Caco-2 (cell line): Measurements from ENCODE around the gene SELENOW. TPM values are rescaled to one million over a fixed set of nuclear protein-coding genes. Genes with fewer than 3 reads are reported as not detected.

Experiments
- BruUV-seq: library from RNA; stranded (reverse); fragments of 400-500 nt; replicated peaks from 2 replicates; lab custom pipeline; 2021; lab: Mats Ljungman, UMichigan
- CTCF ChIA-PET: fragments of 300-600 bp; sonication (Branson Sonifier 250); formaldehyde crosslinking; loops from one replicate; lab custom pipeline; 2022; ENCODE audit warnings: antibody characterized with exemption; lab: Charles Lee
- POLR2A ChIA-PET: fragments of 300-600 bp; sonication (Branson Sonifier 250); formaldehyde crosslinking; loops from one replicate; lab custom pipeline; 2022; ENCODE audit warnings: antibody characterized with exemption; lab: Charles Lee
- DNase-seq, 2 experiments: peaks; one replicate each; pipeline versions ENCODE4 v3.0.0 to v3.0.0-alpha.2; 2020 to 2022
- H3K27me3 ChIP-seq: replicated peaks from 2 replicates; pipeline ENCODE4 v1.6.0; 2011; ENCODE audit warnings: low read length; ENCODE audit not compliant: control insufficient read depth, insufficient read depth
- H3K36me3 ChIP-seq: 2 replicates; pipeline ENCODE4 v1.5.1; 2011; ENCODE audit warnings: low read length; ENCODE audit not compliant: control insufficient read depth, insufficient read depth
- H3K4me1 ChIP-seq: fragments of 250-450 bp; sonication (Bioruptor Pico); 2 replicates; pipeline ENCODE4 v1.5.1; 2020; ENCODE audit warnings: mild to moderate bottlenecking
- H3K4me3 ChIP-seq: 2 replicates; pipeline ENCODE4 v1.5.1; 2011; ENCODE audit warnings: low read depth, mild to moderate bottlenecking, control low read depth, low read length
- H3K9me3 ChIP-seq: fragments of 250-450 bp; sonication (Bioruptor Pico); 2 replicates; pipeline ENCODE4 v1.5.1; 2020; ENCODE audit warnings: mild to moderate bottlenecking, moderate library complexity
- H3K27ac Mint-ChIP-seq: one replicate; pipeline ENCODE4 v1.8.0; 2022; ENCODE audit warnings: mixed read lengths; ENCODE audit not compliant: unreplicated experiment
- H3K27me3 Mint-ChIP-seq: one replicate; pipeline ENCODE4 v1.8.0; 2022; ENCODE audit warnings: mixed read lengths; ENCODE audit not compliant: insufficient read depth, unreplicated experiment
- H3K36me3 Mint-ChIP-seq: one replicate; pipeline ENCODE4 v1.8.0; 2022; ENCODE audit warnings: mild to moderate bottlenecking, mixed read lengths; ENCODE audit not compliant: insufficient read depth, unreplicated experiment
- H3K4me1 Mint-ChIP-seq: one replicate; pipeline ENCODE4 v1.8.0; 2022; ENCODE audit warnings: low read depth, mixed read lengths; ENCODE audit not compliant: unreplicated experiment
- H3K4me3 Mint-ChIP-seq: one replicate; pipeline ENCODE4 v1.8.0; 2022; ENCODE audit warnings: mild to moderate bottlenecking, moderate library complexity, mixed read lengths; ENCODE audit not compliant: unreplicated experiment
- H3K9me3 Mint-ChIP-seq: one replicate; pipeline ENCODE4 v1.8.0; 2022; ENCODE audit warnings: mixed read lengths; ENCODE audit not compliant: unreplicated experiment
- intact Hi-C: fragments of 100-400 bp; cut with micrococcal nuclease; formaldehyde crosslinking; loops from one replicate; pipeline ENCODE4 v1.10.0; 2022; ENCODE audit not compliant: unreplicated experiment
- total RNA-seq: library from RNA; stranded (reverse); gene quantifications from 2 replicates; pipeline ENCODE4 v1.2.3, GENCODE V29; 2022
- TF ChIP-seq, protein P1 (sequence below), 2 experiments: fragments of 200-600 bp in 1 of 2; IDR thresholded peaks; 1 replicate in 1 of 2; 2 replicates in 1 of 2; pipeline versions ENCODE4 v1.5.1 to v1.8.0; 2011 to 2022; ENCODE audit warnings: antibody characterized with exemption in 1 of 2, control low read depth in 1 of 2, inconsistent platforms in 1 of 2, low read depth in 1 of 2, low read length in 1 of 2, mild to moderate bottlenecking in 1 of 2, moderate library complexity in 1 of 2; ENCODE audit not compliant: insufficient read depth in 1 of 2, severe bottlenecking in 1 of 2, unreplicated experiment in 1 of 2

Gene SELENOW
- total RNA-seq, 1 experiment from 2014 or later: 110 TPM

DNA sequence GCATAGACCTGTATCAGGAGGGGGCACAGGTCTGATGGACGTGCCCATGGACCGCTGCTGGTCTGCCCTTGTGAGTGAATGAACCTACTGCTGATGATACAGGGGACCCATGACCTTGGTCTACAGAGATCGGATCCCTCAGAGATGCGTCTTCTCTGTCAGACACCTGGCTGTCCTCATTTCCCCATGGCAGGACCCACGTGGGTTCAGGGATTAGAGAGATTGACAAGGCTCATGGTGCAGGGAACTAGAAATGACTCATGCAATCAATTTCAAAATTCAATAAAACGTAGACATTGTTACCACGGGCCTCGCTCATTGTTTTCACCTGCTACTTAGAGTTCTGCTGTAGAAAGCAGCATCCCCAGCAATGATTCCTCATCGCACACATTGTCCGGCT, 26.8 kb downstream of the SELENOW start:
- ChIA-PET CTCF (no interaction called here), POLR2A (no interaction called here)
- no peak overlapping the region for H3K27ac Mint-ChIP-seq
- no TSS peak for BruUV-seq
- Histone ChIP-seq H3K9me3 (no peaks in the 10 kb centered on the region), H3K4me1 (no peaks in the 10 kb centered on the region), H3K27me3 (no peaks in the 10 kb centered on the region), H3K4me3 (no peak overlapping the region), H3K36me3 (no peaks in the 10 kb centered on the region)
- no peaks in the 10 kb centered on the region for H3K4me1 Mint-ChIP-seq
- no peaks in the 10 kb centered on the region for H3K27me3 Mint-ChIP-seq
- no peaks in the 10 kb centered on the region for H3K36me3 Mint-ChIP-seq
- H3K9me3 Mint-ChIP-seq: no peaks in the 10 kb centered on the region
- intact Hi-C loops: no loop called here
- no peak overlapping the region for H3K4me3 Mint-ChIP-seq
- DNase-seq: no peak
- TF ChIP-seq, protein P1, sequence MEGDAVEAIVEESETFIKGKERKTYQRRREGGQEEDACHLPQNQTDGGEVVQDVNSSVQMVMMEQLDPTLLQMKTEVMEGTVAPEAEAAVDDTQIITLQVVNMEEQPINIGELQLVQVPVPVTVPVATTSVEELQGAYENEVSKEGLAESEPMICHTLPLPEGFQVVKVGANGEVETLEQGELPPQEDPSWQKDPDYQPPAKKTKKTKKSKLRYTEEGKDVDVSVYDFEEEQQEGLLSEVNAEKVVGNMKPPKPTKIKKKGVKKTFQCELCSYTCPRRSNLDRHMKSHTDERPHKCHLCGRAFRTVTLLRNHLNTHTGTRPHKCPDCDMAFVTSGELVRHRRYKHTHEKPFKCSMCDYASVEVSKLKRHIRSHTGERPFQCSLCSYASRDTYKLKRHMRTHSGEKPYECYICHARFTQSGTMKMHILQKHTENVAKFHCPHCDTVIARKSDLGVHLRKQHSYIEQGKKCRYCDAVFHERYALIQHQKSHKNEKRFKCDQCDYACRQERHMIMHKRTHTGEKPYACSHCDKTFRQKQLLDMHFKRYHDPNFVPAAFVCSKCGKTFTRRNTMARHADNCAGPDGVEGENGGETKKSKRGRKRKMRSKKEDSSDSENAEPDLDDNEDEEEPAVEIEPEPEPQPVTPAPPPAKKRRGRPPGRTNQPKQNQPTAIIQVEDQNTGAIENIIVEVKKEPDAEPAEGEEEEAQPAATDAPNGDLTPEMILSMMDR (IDR thresholded peaks at IDR 0.05; ENCODE audit: insufficient read depth in 1 of 2, low read depth in 1 of 2, low read length in 1 of 2, severe bottlenecking in 1 of 2, unreplicated experiment in 1 of 2): no peak

DNA sequence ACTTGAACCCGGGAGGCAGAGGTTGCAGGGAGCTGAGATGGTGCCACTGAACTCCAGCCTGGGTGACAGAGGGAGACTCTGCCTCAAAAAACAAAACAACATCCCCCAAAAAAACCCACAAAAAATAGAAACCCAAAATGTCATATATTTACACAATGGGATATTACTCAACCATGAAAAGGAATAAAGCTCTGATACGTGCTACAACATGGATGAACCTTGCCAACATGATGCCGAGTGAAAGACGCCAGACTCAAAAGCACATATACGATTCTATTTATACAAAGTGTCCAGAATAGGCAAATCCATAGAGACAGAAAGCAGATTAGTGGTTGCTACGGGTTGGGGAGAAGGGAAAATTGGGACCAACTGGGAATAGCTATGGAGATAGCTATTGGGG, 27.9 kb downstream of the SELENOW start:
- H3K4me3 ChIP-seq: no peak overlapping the region
- Mint-ChIP-seq H3K4me3 (no peak overlapping the region), H3K9me3 (no peaks in the 10 kb centered on the region), H3K27me3 (no peaks in the 10 kb centered on the region), H3K27ac (no peak overlapping the region), H3K4me1 (no peaks in the 10 kb centered on the region), H3K36me3 (no peaks in the 10 kb centered on the region)
- no TSS peak for BruUV-seq
- H3K4me1 ChIP-seq: no peaks in the 10 kb centered on the region
- TF ChIP-seq, protein P1 (IDR thresholded peaks at IDR 0.05; ENCODE audit: insufficient read depth in 1 of 2, low read depth in 1 of 2, low read length in 1 of 2, severe bottlenecking in 1 of 2, unreplicated experiment in 1 of 2): no peak
- H3K27me3 ChIP-seq: no peaks in the 10 kb centered on the region
- POLR2A ChIA-PET: no interaction called here
- intact Hi-C loops: no loop called here
- no peaks in the 10 kb centered on the region for H3K36me3 ChIP-seq
- no peak for DNase-seq
- H3K9me3 ChIP-seq: no peaks in the 10 kb centered on the region
- CTCF ChIA-PET: no interaction called here

DNA sequence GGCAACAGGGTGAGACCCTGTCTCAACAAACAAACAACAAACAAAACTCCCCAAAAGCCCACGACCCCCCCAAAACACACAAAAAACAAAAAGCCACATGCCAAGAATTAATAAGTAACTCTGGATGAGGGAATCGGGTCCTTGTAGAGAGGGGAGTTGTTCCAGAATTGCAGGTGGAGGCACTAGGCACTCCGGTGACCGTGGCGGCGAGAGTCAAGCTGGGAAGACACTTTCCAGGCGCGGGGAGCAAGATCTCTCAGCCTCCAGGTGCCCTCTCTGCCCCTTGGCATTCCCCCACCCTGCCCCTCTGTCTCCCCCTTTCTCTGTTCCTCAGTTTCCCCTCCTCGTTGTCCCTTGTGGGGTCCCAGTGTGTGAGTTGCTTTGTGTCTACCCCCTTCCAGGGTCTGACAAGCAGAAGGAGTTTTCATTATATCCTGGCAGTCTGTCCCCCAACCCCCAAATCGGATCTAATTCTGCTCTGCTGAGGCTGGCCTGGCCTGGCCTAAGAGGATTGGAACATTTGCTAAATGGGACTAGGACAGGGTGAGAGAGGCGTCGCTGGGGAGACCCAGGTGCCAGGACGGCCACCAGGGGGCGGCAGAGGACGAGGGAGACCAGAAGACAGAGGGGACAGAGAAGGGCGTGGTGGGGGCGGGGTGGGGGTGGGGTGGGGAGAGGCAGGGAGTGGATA, 34.9 kb downstream of the SELENOW start:
- Histone ChIP-seq H3K36me3 (no peaks in the 10 kb centered on the region), H3K4me3 (no peak overlapping the region), H3K4me1 (no peaks in the 10 kb centered on the region), H3K9me3 (no peaks in the 10 kb centered on the region), H3K27me3 (no peaks in the 10 kb centered on the region)
- Mint-ChIP-seq H3K4me3 (no peak overlapping the region), H3K27ac (no peak overlapping the region), H3K4me1 (no peaks in the 10 kb centered on the region), H3K9me3 (no peaks in the 10 kb centered on the region), H3K27me3 (no peaks in the 10 kb centered on the region), H3K36me3 (no peaks in the 10 kb centered on the region)
- TF ChIP-seq, protein P1 (IDR thresholded peaks at IDR 0.05; ENCODE audit: insufficient read depth in 1 of 2, low read depth in 1 of 2, low read length in 1 of 2, severe bottlenecking in 1 of 2, unreplicated experiment in 1 of 2): peak; percentile 81 to 86
- CTCF ChIA-PET: interaction anchor here (0.7 kb wide), 1 partner anchor 13 kb away, joined by 3 read pairs; no protein-coding TSS in a partner anchor
- POLR2A ChIA-PET: no interaction called here
- intact Hi-C loops: loop anchor here (1.0 kb wide), 1 partner anchor 50 kb away; no protein-coding TSS in a partner anchor
- DNase-seq: peak; percentile 85 to 92
- BruUV-seq: no TSS peak
